Right cardiac atrium (tissue), 5 donors: ENCODE measurements around the gene SDR42E1. TPM values are rescaled to one million over a fixed set of nuclear protein-coding genes. Genes with fewer than 3 reads are reported as not detected.

Experiments
- ATAC-seq, 2 donors: fragments of 200-7000 bp; cut with Tn5 transposase; one replicate each; pipeline versions ENCODE4 v1.8.0 to v1.9.1; 2020; ENCODE audit warnings: moderate library complexity in 2 of 2, mild to moderate bottlenecking in 1 of 2
- DNase-seq, 3 donors: peaks; one replicate each; pipeline ENCODE4 v3.0.0-alpha.2; 2020
- H3K27ac ChIP-seq: one replicate; pipeline ENCODE4 v1.5.1; 2013; ENCODE audit warnings: mild to moderate bottlenecking, low read length, control low read depth, moderate library complexity
- H3K27me3 ChIP-seq: one replicate; pipeline ENCODE4 v1.6.1; 2013; ENCODE audit not compliant: control insufficient read depth, insufficient read depth
- H3K4me1 ChIP-seq: one replicate; pipeline ENCODE4 v1.6.1; 2013; ENCODE audit warnings: low read length; ENCODE audit not compliant: control insufficient read depth, insufficient read depth
- H3K4me3 ChIP-seq: one replicate; pipeline ENCODE4 v1.5.1; 2013; ENCODE audit warnings: low read length, control low read depth
- H3K9me3 ChIP-seq: one replicate; pipeline ENCODE4 v1.6.1; 2013; ENCODE audit warnings: low read length; ENCODE audit not compliant: control insufficient read depth
- WGBS: extraction: QIAGEN DNeasy Blood & Tissue Kit; methylation state at CpG from one replicate; pipeline ENCODE4 v1.1.7; 2013; 5-methylcytosine and 5-hydroxymethylcytosine counted together
- intact Hi-C, 4 donors: fragments of 100-400 bp; cut with DNase I; formaldehyde crosslinking; loops; one replicate each; pipeline versions ENCODE4 v1.11.0 to v1.14.0; 2022 to 2023
- polyA plus RNA-seq: library from polyadenylated mRNA; stranded (reverse); fragments of 200-250 nt; gene quantifications from one replicate; pipeline ENCODE4 v1.2.3, GENCODE V29; 2013
- total RNA-seq, 4 donors: library from RNA; stranded (reverse); fragmentation: NEBNext Ultra II Directional; extraction: Animal tissue kit (Norgen Biotek cat#: 25700); gene quantifications; one replicate each; pipeline ENCODE4 v1.2.1, GENCODE V29; 2021
- donor health status: healthy with polysubstance abuse.
- donor health status: DM: no; HTN: yes; CAD: no.
- donor health status: DM: no; HTN: no; CAD: no.
- donor health status: DM: no; HTN: yes; CAD: no; lungs with severe emphysema.
- donor health status: DM: yes; HTN: yes; CAD: no.

The SDR42E1 gene
- total and polyA plus RNA-seq, 5 donors = 0.43 to 3.4 (median 2.6) TPM

- DNase-seq = no peak
- peaks cover 2% of the 10 kb centered on the region for H3K27me3 ChIP-seq
- no peaks in the 10 kb centered on the region for H3K9me3 ChIP-seq
- ATAC-seq = no peak
- H3K4me3 ChIP-seq = no peak overlapping the region
- WGBS = 89% methylated on average over 2 of the region's 2 CpGs
- no peak overlapping the region for H3K27ac ChIP-seq
- intact Hi-C loops = loop anchor here in 1 of 4 donors (10.0 kb wide), 2 partner anchors 63 to 167 kb away; no protein-coding TSS in a partner anchor
- no peaks in the 10 kb centered on the region for H3K4me1 ChIP-seq
Measured at GRCh38 chr16:82047787-82048186, 36.5 kb upstream of the SDR42E1 start.

- no peak for DNase-seq
- Histone ChIP-seq H3K9me3 (no peaks in the 10 kb centered on the region), H3K4me3 (no peak overlapping the region), H3K27ac (no peak overlapping the region), H3K27me3 (peaks cover 2% of the 10 kb centered on the region), H3K4me1 (no peaks in the 10 kb centered on the region)
- intact Hi-C loops = loop anchor here in 1 of 4 donors (10.0 kb wide), 2 partner anchors 63 to 167 kb away; no protein-coding TSS in a partner anchor
- no peak for ATAC-seq
- WGBS = 89% methylated on average over 2 of the region's 2 CpGs
Measured at GRCh38 chr16:82047374-82047773, 36.1 kb upstream of the SDR42E1 start.

- Histone ChIP-seq H3K27ac (no peak overlapping the region), H3K27me3 (peaks cover 2% of the 10 kb centered on the region), H3K4me1 (no peaks in the 10 kb centered on the region), H3K4me3 (no peak overlapping the region), H3K9me3 (no peaks in the 10 kb centered on the region)
- ATAC-seq (no peak), DNase-seq (no peak)
- intact Hi-C loops = loop anchor here in 1 of 4 donors (10.0 kb wide), 2 partner anchors 62 to 168 kb away; no protein-coding TSS in a partner anchor
- over 99% methylated on average over 2 of the region's 2 CpGs for WGBS
Measured at GRCh38 chr16:82046941-82047340, 35.7 kb upstream of the SDR42E1 start.

GRCh38 chr16:82046541-82046940 lies 35.3 kb upstream of the SDR42E1 start:
- intact Hi-C loops = loop anchor here in 1 of 4 donors (10.0 kb wide), 2 partner anchors 62 to 168 kb away; no protein-coding TSS in a partner anchor
- WGBS = 85% methylated on average over 4 of the region's 4 CpGs
- H3K27ac ChIP-seq = no peak overlapping the region

GRCh38 chr16:82045465-82045864 lies 34.2 kb upstream of the SDR42E1 start:
- peaks cover 2% of the 10 kb centered on the region for H3K9me3 ChIP-seq
- H3K27me3 ChIP-seq = peaks cover 2% of the 10 kb centered on the region
- ATAC-seq (no peak), DNase-seq (no peak)
- H3K4me3 ChIP-seq = no peak overlapping the region
- WGBS = 71% methylated on average over 2 of the region's 2 CpGs
- no peak overlapping the region for H3K27ac ChIP-seq
- no peaks in the 10 kb centered on the region for H3K4me1 ChIP-seq
- intact Hi-C loops = loop anchor here in 1 of 4 donors (10.0 kb wide), 2 partner anchors 61 to 169 kb away; no protein-coding TSS in a partner anchor

More at GRCh38 chr16:82046541-82046940, 35.3 kb upstream of the SDR42E1 start:
- DNase-seq (no peak), ATAC-seq (no peak)
- Histone ChIP-seq H3K9me3 (no peaks in the 10 kb centered on the region), H3K4me1 (no peaks in the 10 kb centered on the region), H3K27me3 (peaks cover 2% of the 10 kb centered on the region), H3K4me3 (no peak overlapping the region)

- no peak overlapping the region for H3K27ac ChIP-seq
- no peak overlapping the region for H3K4me3 ChIP-seq
- DNase-seq = no peak
- peaks cover 2% of the 10 kb centered on the region for H3K27me3 ChIP-seq
- WGBS = 84% methylated on average over 3 of the region's 3 CpGs
- intact Hi-C loops = loop anchor here in 1 of 4 donors (10.0 kb wide), 2 partner anchors 60 to 170 kb away; no protein-coding TSS in a partner anchor
- H3K9me3 ChIP-seq = peaks cover 2% of the 10 kb centered on the region
- H3K4me1 ChIP-seq = no peaks in the 10 kb centered on the region
- no peak for ATAC-seq
Measured at GRCh38 chr16:82044585-82044911, 33.3 kb upstream of the SDR42E1 start.

- H3K4me1 ChIP-seq = no peaks in the 10 kb centered on the region
- 73% methylated on average over 6 of the region's 6 CpGs for WGBS
- H3K27ac ChIP-seq = no peak overlapping the region
- peaks cover 2% of the 10 kb centered on the region for H3K27me3 ChIP-seq
- DNase-seq = no peak
- intact Hi-C loops = loop anchor here in 1 of 4 donors (10.0 kb wide), 2 partner anchors 59 to 171 kb away; no protein-coding TSS in a partner anchor
- H3K9me3 ChIP-seq = peaks cover 2% of the 10 kb centered on the region
- ATAC-seq = no peak
- H3K4me3 ChIP-seq = no peak overlapping the region
Measured at GRCh38 chr16:82043680-82044584, 32.7 kb upstream of the SDR42E1 start.

GRCh38 chr16:82042846-82043245 lies 31.6 kb upstream of the SDR42E1 start:
- intact Hi-C loops = loop anchor here in 1 of 4 donors (10.0 kb wide), 2 partner anchors 58 to 172 kb away; no protein-coding TSS in a partner anchor
- DNase-seq (no peak), ATAC-seq (no peak)
- no peak overlapping the region for H3K4me3 ChIP-seq
- peaks cover 2% of the 10 kb centered on the region for H3K9me3 ChIP-seq
- H3K4me1 ChIP-seq = no peaks in the 10 kb centered on the region
- H3K27ac ChIP-seq = no peak overlapping the region
- WGBS = 69% methylated on average over 2 of the region's 2 CpGs
- H3K27me3 ChIP-seq = peaks cover 2% of the 10 kb centered on the region

GRCh38 chr16:82042144-82042543 lies 30.9 kb upstream of the SDR42E1 start:
- no peaks in the 10 kb centered on the region for H3K4me1 ChIP-seq
- peaks cover 2% of the 10 kb centered on the region for H3K9me3 ChIP-seq
- 92% methylated on average over 8 of the region's 8 CpGs for WGBS
- no peak for DNase-seq
- intact Hi-C loops = loop anchor here in 1 of 4 donors (10.0 kb wide), 2 partner anchors 57 to 173 kb away; no protein-coding TSS in a partner anchor
- H3K27ac ChIP-seq = no peak overlapping the region
- no peak for ATAC-seq
- no peak overlapping the region for H3K4me3 ChIP-seq
- peaks cover 2% of the 10 kb centered on the region for H3K27me3 ChIP-seq

GRCh38 chr16:82041542-82041941 lies 30.3 kb upstream of the SDR42E1 start:
- H3K27ac ChIP-seq = no peak overlapping the region
- peaks cover 2% of the 10 kb centered on the region for H3K27me3 ChIP-seq
- DNase-seq (no peak), ATAC-seq (no peak)
- WGBS = 78% methylated on average over 4 of the region's 4 CpGs
- peaks cover 2% of the 10 kb centered on the region for H3K9me3 ChIP-seq
- H3K4me1 ChIP-seq = no peaks in the 10 kb centered on the region
- intact Hi-C loops = loop anchor here in 1 of 4 donors (10.0 kb wide), 2 partner anchors 57 to 173 kb away; no protein-coding TSS in a partner anchor
- no peak overlapping the region for H3K4me3 ChIP-seq

- WGBS = 76% methylated on average over 3 of the region's 3 CpGs
- intact Hi-C loops = loop anchor here in 1 of 4 donors (10.0 kb wide), 2 partner anchors 55 to 175 kb away; no protein-coding TSS in a partner anchor
- peaks cover 2% of the 10 kb centered on the region for H3K27me3 ChIP-seq
- no peaks in the 10 kb centered on the region for H3K4me1 ChIP-seq
- H3K4me3 ChIP-seq = no peak overlapping the region
- DNase-seq (no peak), ATAC-seq (no peak)
- H3K27ac ChIP-seq = no peak overlapping the region
- peaks cover 2% of the 10 kb centered on the region for H3K9me3 ChIP-seq
Measured at GRCh38 chr16:82040296-82040695, 29.0 kb upstream of the SDR42E1 start.
